Ectodermal cell (in vitro differentiated cells): ENCODE data around the gene CDH13.
"Not testable (repeated sequence)": the region's sequence is repeated elsewhere in the genome, so short reads cannot be mapped to it uniquely, and the experiment has no call there.

Experiments used
- H3K27ac ChIP-seq: 2 replicates; pipeline ENCODE4 v1.7.0; 2013; ENCODE audit warnings: mild to moderate bottlenecking, low read depth, low read length; ENCODE audit not compliant: insufficient read depth, poor library complexity, severe bottlenecking
- H3K27me3 ChIP-seq: 2 replicates; pipeline ENCODE4 v1.7.0; 2013; ENCODE audit warnings: mild to moderate bottlenecking, low read length; ENCODE audit not compliant: insufficient read depth, control insufficient read depth, poor library complexity, severe bottlenecking
- H3K36me3 ChIP-seq: one replicate; pipeline ENCODE4 v1.7.0; 2013; ENCODE audit warnings: low read length; ENCODE audit not compliant: control insufficient read depth, insufficient read depth
- H3K4me1 ChIP-seq: one replicate; pipeline ENCODE4 v1.7.0; 2013; ENCODE audit warnings: low read length; ENCODE audit not compliant: control insufficient read depth, insufficient read depth
- H3K4me3 ChIP-seq: 2 replicates; pipeline ENCODE4 v1.7.0; 2013; ENCODE audit warnings: low read depth, low read length, control low read depth; ENCODE audit not compliant: insufficient read depth
- H3K9me3 ChIP-seq: 2 replicates; pipeline ENCODE4 v1.7.0; 2013; ENCODE audit warnings: mild to moderate bottlenecking, low read length, moderate library complexity; ENCODE audit not compliant: control insufficient read depth
- WGBS, 2 experiments: methylation state at CpG; one replicate each; pipeline ENCODE4 v1.1.7; 2013; ENCODE audit warnings: missing lambda C conversion rate in 2 of 2; 5-methylcytosine and 5-hydroxymethylcytosine counted together

Gene CDH13

GRCh38 chr16:82915139-82915824 lies 288.5 kb downstream of the CDH13 start:
- no peak overlapping the region for H3K27ac ChIP-seq
- no peak overlapping the region for H3K4me3 ChIP-seq
- H3K4me1 ChIP-seq = no peaks in the 10 kb centered on the region
- WGBS, 2 experiments = 92 to 93% methylated on average over 9 of the region's 9 CpGs
- H3K9me3 ChIP-seq = no peaks in the 10 kb centered on the region
- no peaks in the 10 kb centered on the region for H3K36me3 ChIP-seq
- H3K27me3 ChIP-seq = no peaks in the 10 kb centered on the region

- Histone ChIP-seq H3K4me3 (no peak overlapping the region), H3K4me1 (no peaks in the 10 kb centered on the region), H3K27me3 (no peaks in the 10 kb centered on the region), H3K27ac (no peak overlapping the region), H3K36me3 (no peaks in the 10 kb centered on the region), H3K9me3 (no peaks in the 10 kb centered on the region)
- WGBS, 2 experiments = 87 to 89% methylated on average over 5 of the region's 5 CpGs
These were observed 291.3 kb downstream of the CDH13 start for GRCh38 chr16:82917886-82918595.

- WGBS, 2 experiments = 85 to 93% methylated on average over 8 to 10 of the region's 10 CpGs
- Histone ChIP-seq H3K4me3 (no peak overlapping the region), H3K27ac (no peak overlapping the region), H3K9me3 (no peaks in the 10 kb centered on the region), H3K27me3 (no peaks in the 10 kb centered on the region), H3K36me3 (no peaks in the 10 kb centered on the region), H3K4me1 (no peaks in the 10 kb centered on the region)
These were observed 297.5 kb downstream of the CDH13 start for GRCh38 chr16:82924075-82924854.

GRCh38 chr16:82926500-82926899 lies 299.7 kb downstream of the CDH13 start:
- Histone ChIP-seq H3K4me1 (no peaks in the 10 kb centered on the region), H3K27ac (no peak overlapping the region), H3K36me3 (no peaks in the 10 kb centered on the region), H3K4me3 (no peak overlapping the region), H3K27me3 (no peaks in the 10 kb centered on the region), H3K9me3 (no peaks in the 10 kb centered on the region)
- 79 to 92% methylated on average over 1 to 2 of the region's 2 CpGs for WGBS, 2 experiments

- H3K4me1 ChIP-seq, H3K27ac ChIP-seq, H3K36me3 ChIP-seq, H3K4me3 ChIP-seq, H3K9me3 ChIP-seq, H3K27me3 ChIP-seq: not testable (repeated sequence)
- 91 to 93% methylated on average over 2 of the region's 2 CpGs for WGBS, 2 experiments
These were observed 307.2 kb downstream of the CDH13 start for GRCh38 chr16:82933933-82934332.

GRCh38 chr16:82935766-82936165 lies 309.0 kb downstream of the CDH13 start:
- no peaks in the 10 kb centered on the region for H3K9me3 ChIP-seq
- H3K27ac ChIP-seq = no peak overlapping the region
- no peaks in the 10 kb centered on the region for H3K36me3 ChIP-seq
- no peaks in the 10 kb centered on the region for H3K4me1 ChIP-seq
- 94 to 95% methylated on average over 4 of the region's 4 CpGs for WGBS, 2 experiments
- no peaks in the 10 kb centered on the region for H3K27me3 ChIP-seq
- no peak overlapping the region for H3K4me3 ChIP-seq

GRCh38 chr16:82936941-82937551 lies 310.3 kb downstream of the CDH13 start:
- no peaks in the 10 kb centered on the region for H3K27me3 ChIP-seq
- no peaks in the 10 kb centered on the region for H3K9me3 ChIP-seq
- H3K4me1 ChIP-seq = no peaks in the 10 kb centered on the region
- WGBS, 2 experiments = 92 to 94% methylated on average over 7 of the region's 7 CpGs
- no peak overlapping the region for H3K27ac ChIP-seq
- no peaks in the 10 kb centered on the region for H3K36me3 ChIP-seq
- no peak overlapping the region for H3K4me3 ChIP-seq

GRCh38 chr16:82937926-82938520 lies 311.3 kb downstream of the CDH13 start:
- Histone ChIP-seq H3K4me1 (no peaks in the 10 kb centered on the region), H3K27ac (no peak overlapping the region), H3K27me3 (no peaks in the 10 kb centered on the region), H3K4me3 (no peak overlapping the region), H3K9me3 (no peaks in the 10 kb centered on the region), H3K36me3 (no peaks in the 10 kb centered on the region)
- WGBS, 2 experiments = 93 to 97% methylated on average over 7 of the region's 7 CpGs

- H3K27me3 ChIP-seq = no peaks in the 10 kb centered on the region
- no peaks in the 10 kb centered on the region for H3K36me3 ChIP-seq
- no peak overlapping the region for H3K27ac ChIP-seq
- H3K9me3 ChIP-seq = no peaks in the 10 kb centered on the region
- WGBS, 2 experiments = 100% methylated on average over 1 of the region's 1 CpG
- H3K4me3 ChIP-seq = no peak overlapping the region
- H3K4me1 ChIP-seq = no peaks in the 10 kb centered on the region
These were observed 316.6 kb downstream of the CDH13 start for GRCh38 chr16:82943371-82943770.
